Measurements from ENCODE around the gene AP2A2.
A peak's percentile ranks its signal among the peaks of the same experiment; 100 is the strongest.

Gene AP2A2

DNA sequence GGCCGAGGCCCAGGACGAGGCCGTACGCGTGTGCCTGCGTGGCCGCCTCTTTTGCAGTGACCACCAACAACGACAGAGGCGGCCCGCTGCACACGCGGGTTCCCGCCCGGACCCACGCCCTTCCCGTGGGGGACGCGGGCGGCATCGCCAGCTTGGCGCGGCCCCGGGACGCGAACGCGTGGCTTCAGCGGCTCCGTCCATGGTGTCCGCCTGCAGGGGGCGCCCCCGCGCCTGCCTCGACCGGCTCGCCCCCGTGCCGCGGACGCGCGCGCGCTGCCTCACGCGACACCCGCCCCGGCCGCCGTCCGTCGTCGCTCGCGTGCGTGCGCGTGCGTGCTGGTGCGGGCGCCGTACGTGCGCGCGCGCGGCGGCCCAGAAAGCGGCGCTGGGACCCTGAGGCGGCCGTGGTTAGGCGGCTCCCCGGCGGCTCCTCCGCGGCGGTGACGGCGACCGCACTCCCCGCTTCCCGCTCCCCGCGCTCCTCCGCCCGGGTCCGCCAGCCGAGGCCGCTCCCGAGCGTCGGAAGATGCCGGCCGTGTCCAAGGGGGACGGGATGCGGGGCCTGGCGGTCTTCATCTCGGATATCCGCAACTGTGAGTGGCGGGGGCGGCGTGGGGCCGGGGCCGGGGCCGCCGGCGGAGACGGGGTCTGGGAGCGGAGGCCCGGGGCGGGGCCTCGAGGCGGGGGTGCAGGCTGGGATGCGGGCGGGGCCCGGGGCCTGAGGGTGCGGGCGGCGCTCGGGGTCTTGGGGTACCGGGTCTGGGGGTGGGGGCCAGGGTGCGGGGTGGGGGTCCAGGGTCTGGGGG lies at the start of gene AP2A2:
Gene AP2A2 (plus strand): TSS at position 375 of the 806 bp plus-strand sequence. CDS start 152 bp downstream, at position 527.
- DNase-seq (ENCODE audit: low read depth), result peak; percentile 87

DNA sequence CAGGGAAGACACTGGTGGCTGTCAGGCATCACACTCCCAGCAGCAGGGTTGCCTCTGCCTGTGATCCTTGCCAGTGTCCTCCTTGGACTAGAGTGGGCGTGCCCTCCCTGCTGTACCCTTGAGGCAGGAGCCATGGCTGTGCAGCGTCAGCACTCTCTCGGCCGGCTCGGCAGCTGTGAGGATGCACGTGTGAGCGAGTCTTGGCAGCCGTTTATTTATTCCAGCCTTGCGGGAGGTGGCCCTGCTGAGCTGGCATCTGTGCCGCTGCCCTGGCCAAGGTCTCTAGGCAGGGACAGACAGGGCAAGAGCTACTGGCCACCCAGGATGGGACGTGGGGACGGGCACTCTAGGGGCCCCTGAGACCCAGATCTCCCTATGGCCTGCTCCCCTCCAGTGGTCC lies 49.1 kb upstream of the AP2A2 start:
- DNase-seq (ENCODE audit: low read depth), result no peak

DNA sequence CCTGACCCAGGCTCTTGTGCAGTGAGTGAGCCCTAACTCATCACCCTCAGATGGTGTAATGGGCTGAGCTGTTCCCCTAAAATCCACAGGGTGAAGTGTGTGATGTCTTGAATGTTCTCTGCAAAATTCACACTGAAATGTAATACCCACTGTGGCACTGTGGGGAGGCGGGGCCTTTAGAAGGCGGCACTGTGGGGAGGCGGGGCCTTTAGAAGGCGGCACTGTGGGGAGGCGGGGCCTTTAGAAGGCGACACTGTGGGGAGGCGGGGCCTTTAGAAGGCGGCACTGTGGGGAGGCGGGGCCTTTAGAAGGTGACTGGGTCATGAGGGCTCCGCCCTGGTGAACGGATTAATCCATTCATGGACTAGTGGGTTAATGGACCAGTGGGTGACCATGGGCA lies 48.1 kb upstream of the AP2A2 start:
- DNase-seq (ENCODE audit: low read depth), result no peak

DNA sequence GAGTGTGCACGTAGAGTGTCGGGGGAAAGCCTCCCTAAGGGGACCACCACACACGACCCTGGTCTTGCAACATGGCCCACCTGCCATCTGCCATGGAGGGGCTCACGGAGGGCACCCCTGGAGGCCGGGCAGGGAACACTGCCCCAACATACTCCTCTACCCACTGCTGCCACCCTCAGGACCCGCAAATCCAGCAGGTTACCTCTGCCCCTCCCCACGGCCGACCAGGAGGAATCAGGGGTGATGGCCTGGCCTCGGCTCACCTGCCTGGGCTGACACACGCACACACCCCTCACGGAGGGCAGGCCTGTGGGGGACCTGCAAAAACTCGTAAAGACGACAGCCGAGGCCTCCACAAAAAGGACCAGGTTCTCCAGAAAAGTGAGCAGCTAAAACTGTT lies 45.2 kb upstream of the AP2A2 start:
- DNase-seq (ENCODE audit: low read depth), result no peak

DNA sequence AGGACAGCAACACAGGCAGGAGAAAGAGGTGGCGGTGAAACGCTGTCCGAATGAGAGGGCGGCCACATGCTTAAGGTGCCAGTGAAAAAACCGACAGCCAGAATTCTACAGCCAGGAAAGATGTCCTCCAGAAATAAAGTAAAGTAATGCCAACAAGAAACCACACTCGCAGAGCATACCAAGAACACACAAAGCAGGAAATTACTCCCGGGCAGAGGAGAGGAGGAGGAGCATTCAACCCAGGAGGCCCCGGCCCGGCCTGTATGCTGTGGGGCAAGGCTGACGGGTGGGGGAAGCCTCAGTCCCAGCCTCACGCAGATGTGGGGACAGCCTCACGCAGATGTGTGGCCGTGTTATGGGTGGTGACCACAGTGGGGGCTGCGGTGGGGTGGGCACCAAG lies 43.1 kb upstream of the AP2A2 start:
- DNase-seq (ENCODE audit: low read depth), result no peak

DNA sequence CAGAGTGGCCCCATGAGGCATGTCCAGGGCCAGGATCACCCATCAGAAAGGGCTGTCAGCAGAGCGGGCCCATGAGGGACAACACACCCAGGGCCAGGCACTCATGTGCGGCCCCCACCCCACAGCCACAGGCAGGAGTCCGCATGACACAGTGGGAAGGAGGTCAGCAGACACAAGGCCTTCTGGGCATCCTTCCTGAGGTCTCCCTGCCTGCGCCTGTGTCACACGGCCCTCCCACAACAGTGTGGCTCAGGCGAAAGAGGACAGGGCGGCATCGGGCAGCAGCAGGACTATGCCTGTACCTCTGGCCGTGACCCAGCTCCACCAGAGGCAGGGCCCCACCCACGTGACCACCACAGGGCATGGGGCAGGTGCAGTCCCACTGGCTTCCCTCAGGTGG lies 42.1 kb upstream of the AP2A2 start:
- DNase-seq (ENCODE audit: low read depth), result no peak

DNA sequence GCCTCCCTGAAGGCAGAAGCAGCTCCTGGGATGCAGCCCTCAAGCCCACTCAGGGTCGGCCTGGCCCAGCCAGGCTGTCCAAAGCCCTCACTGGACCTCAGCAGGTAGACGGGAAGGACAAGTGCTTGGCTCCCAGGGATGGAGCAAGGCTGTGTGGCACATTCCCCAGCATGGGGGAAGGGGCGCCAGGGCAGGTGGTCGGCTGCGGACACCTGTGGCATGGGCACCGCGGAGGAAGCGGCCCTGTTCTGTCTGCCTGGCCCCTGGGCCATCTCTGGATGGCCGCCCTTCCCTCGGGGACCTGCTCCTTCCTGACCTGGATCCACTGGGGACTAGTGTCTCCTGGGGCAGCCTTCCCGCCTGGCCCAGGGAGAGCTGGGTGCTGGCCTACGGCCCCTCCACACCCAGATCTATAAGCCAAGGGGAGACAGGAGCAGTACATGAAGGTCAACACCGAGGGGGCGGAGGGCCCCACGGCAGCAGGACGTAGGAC lies 41.0 kb upstream of the AP2A2 start:
- no peak for DNase-seq (ENCODE audit: low read depth)

DNA sequence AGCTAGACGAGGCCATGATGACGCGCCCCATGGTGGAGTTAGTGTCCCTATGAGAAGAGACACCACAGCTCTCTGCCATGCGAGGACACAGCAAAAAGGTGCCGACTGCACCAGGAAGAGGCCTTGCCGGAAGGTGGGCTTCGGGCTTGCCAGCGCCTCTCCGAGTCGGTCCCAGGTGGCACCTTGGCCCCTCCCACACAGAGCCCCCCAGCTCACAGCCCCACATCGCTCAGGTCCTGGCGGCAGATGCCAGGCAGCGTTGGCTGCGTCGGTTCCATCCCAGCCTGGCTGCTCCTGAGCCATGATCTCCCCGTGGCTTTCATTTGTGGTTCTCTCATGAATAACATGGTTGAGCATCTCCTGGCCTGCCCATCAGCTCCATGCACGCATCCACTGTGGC lies 39.1 kb upstream of the AP2A2 start:
- DNase-seq (ENCODE audit: low read depth), result no peak

DNA sequence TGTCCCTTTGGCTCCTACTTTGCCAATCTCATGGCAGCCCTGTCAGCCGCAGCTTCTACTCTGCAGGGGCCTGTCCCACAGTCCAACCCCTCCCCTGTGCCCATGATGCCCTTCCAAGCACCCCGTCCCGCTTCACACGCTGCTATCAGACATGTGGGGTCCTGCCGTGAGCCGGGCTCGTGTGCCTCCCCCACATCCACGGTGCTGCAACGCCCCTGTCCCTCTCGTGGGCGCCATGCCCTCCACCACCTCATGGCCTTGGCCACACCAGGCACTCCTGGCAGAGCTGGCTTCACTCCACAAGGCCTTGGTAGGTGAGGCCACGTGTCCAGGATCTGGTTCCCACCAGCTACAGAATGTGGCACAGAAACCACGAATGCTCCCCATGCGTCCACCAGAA lies 38.1 kb upstream of the AP2A2 start:
- DNase-seq (ENCODE audit: low read depth), result no peak

DNA sequence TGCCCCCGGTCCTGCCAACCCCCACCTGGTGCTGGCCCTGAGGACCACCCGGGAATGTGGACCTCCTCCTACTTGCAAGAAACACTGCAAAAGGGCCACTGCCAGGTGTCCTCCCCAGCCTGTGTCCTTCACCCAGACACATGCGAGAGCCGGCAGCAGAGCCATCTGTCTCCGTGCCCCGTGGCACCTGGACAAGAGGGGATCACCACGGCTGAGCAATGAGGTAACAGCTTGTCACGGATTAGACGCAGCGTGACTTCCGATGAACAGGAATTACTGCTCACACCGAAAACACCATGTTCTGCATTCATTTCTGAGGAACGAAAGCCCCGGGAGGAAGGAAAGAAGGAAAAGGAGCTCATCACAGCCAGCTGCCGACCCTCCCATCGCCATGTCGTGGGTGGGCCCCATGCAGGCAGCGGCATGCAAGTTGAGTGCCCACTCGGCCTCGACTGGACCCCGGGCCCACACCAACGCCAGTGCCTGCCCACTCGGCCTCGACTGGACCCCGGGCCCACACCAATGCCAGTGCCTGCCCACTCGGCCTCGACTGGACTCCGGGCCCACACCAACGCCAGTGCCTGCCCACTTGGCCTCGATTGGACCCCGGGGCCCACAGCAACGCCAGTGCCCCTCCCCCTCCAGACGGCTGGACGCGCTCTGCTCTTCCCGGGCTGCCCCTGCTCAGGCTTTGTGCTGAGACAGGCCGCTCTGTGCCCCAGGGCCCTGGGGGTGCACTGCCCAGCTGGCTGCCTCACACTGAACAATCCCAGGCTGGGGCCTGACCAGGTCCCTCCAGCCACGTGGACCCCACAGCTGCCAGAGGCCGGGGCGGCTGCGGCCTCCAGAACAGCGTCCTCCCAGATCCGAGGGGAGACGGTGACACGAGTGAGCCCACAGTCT lies 37.1 kb upstream of the AP2A2 start:
- no peak for DNase-seq (ENCODE audit: low read depth)

DNA sequence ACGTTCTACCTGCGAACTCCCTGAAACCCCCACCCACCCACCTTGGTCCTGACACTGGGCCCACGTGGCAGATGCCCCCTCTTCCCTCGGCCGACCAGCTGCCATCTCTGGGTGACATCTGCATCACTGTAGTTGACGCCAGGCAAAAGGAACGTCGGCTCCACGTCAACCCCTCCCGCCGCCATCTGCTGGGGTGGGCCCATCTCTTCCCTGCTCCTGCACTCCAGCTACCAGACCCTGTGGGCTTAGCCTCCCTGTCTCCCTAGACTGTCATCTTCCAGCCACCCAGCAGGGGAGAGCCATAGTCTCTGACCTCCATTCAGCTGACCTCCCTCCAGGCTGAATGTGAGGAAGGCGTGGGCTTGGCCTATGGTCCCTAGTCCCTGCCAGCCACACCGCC lies 36.4 kb upstream of the AP2A2 start:
- DNase-seq (ENCODE audit: low read depth), result no peak

DNA sequence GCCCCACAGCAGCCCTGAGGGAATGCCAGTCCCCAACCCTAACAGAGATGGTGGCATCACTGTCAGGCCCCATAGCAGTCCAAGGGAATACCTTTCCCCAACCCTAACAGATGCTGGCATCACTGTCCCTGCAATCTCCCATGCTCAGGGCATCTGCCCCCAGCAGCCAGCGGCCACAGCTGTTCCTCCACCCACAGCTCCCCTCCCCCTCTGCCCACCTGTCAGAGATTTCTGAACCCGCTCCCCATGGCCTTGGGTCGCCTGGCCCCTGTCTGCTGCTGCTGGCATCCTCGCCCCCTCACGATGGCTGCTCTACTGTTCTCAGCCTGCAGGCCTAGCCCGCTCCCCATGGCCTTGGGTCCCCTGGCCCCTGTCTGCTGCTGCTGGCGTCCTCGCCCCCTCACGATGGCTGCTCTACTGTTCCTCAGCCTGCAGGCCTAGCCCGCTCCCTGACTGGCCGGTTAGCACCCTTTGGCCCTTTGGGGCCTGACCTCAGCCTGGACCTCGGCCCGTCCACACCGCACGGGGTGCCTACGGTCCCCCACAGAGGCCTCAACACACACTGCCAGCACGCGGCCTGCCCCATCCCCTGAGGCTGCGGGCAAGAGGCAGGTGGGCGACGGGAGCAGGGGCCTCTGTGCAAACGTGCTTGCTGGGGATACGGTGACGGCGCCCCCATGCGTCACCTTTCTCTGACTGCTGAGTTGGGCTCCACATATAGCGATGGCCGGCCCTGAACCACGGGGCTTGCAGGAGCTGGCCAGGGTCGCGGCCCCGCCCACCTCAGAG lies 35.8 kb upstream of the AP2A2 start:
- DNase-seq (ENCODE audit: low read depth), result no peak

DNA sequence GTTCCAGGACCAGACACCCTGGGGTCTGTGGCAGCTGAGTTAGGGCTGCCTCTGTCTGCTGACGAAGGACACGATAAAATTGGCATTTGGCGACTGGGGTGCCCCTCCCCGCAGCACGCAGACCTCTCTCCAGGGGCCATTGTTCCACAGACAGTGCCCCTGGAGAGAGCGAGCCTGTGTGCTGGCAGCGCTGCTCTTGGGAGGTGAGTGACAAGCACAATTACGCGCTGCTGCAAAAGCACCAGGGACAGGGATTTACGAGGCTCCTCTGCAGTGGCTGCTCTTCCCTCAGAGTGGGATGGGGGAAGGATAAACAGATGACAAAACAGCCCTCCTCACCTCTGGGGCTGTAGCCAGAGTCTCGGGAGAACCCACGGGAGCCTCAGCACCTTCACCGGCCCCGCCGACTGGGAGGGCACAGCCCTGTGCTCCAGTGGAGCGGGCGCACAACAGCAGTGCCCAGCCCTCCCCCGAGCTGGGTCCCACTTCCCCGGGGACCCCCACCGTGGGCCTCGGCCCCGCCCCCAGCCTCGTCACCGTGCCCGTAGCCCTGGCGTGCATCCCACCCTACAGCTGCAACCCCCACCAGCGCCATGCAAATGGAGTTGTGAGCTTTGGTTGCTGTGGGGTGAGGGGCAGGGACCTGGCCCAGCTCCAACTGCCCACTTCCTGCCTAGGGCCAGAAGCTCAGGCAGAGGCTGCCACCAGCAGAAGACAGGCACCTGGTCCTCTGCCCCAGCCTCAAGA lies 34.7 kb upstream of the AP2A2 start:
- no peak for DNase-seq (ENCODE audit: low read depth)

DNA sequence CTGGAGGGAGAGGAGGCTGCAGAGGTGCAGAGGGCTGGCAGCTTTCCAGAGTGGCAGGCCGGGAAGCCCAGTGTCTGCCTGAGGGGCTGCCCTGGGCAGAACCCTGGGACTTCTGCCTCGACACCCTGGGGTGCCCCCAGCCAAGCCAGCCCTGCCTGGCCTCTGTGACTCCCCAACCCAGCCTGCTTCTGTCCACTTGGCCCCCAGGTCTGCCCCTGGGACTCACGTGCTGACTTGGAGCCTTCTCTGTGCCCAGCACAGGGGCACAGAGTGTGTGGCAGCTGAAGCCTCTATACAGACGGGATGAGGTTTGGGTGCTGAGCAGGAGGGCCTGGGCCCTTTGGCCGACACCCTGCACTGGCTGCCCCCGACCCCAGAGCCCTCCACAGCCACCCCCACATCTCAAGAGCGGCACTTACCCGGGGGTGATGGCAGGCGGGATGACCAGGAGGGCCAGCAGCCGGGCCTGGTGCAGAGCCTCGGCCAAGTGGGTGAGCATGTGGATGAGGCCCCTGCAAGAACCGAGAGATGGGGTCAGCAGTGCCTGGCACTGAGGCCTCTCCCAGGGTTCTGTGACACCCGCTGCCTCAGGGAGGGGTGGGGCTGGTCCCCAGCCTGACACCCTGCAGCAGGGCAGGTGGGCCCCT lies 32.5 kb upstream of the AP2A2 start:
- DNase-seq (ENCODE audit: low read depth), result no peak

DNA sequence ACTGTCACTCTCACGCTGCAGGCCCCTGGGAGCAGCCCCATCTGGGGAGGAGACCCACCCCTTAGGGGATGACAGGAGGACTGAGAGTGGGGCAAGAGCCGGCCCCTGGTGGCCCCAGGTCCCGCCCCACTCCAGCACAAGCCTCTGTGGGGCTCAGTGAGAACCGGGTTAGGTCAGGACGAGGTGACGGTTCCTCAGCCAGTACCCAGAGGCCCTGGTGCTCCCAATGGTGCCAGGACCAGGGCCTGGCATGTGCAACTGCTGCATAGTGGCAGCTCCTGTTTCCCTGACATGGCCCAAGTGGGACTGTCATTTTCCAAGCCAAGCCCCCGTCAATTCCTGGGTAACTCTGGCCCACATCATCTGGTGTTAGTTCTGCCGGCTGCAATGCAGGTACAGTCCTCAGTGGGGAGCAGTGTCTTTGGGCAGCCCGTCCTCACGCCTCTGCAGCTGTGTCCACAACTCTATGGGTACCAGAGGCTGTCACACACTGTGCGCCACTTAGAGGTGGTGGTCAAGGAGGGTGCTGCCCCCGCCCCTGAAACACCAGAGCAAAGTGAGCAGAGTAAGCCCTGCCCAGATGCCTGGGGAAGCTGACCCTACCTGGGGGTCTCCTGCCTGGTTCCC lies 31.0 kb upstream of the AP2A2 start:
- DNase-seq (ENCODE audit: low read depth), result no peak

DNA sequence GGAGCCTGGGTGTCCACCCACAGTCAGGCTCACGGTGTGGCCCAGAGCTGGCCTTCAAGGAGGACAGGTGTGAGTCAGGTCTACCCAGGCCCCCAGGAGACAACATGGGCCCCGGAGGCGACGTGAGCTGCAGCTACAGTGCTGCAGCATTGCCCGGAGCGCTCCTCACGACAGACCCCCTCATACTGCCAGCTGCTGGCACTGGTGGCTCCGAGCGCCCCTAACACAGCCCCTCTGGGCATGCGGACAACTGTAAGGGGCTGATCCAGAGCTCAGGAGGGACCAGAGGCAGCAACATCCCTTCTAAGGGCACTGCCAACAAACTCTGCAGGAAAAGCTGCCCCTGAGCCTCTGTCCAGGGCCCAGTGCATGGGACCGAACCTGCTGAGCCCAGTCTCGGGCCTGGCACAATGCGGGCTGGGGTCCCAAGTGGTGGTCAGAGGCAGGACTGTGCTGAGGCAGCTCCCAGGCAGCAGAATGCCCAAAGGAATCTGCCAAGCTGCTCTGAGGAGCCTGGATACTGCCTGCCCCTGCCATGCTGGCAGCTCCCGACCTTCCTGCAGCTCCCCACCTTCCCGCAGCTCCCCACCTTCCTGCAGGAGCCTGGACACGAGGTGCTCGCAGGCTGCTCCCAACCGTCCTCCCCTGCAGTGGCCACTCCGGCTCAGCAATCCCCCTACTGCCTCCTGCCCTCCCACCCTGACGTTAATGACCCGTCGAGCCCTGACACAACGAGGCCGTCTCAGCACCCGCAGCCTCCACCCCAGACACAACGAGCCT lies 30.1 kb upstream of the AP2A2 start:
- DNase-seq (ENCODE audit: low read depth), result no peak

DNA sequence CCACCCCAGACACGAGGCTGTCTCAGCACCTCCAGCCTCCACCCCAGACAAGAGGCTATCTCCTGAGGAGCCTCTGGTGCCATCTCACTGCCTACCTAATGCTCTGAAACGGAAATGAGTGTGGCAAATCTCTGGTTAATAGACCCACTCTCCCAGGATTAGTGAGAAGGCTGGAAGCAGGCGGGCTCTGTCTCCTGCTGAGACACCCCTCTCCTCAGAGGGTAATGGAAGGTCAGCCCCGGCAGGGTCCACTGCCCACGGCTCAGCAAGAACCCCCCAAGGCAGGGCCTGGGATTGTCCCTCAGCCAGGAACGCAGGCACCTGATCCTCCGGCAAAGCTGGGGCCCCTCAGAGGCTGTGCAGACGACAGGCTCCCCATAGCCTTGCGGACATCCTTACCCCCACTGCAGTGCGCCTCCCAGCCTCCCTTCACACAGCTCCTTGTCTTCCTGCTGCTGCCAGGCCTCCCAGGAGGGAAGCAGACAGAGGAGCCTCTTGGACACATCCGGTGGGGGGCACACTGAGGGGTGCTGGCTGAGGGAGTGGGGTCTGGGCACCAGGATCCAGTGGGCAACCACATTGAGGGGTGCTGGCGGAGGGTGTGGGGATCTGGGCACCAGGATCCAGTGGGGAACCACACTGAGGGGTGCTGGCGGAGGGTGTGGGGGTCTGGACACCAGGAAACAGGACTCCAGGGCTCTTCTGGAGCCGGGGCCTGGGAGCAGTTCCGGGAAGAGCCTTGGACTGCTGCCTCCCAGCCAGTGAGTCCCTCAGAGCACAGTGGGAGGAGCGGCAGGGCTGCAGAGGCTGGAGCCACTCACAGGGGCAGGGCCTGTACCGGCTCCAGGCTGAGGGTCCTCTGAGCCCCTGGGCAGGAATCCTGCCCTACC lies 28.2 kb upstream of the AP2A2 start:
- no peak for DNase-seq (ENCODE audit: low read depth)

DNA sequence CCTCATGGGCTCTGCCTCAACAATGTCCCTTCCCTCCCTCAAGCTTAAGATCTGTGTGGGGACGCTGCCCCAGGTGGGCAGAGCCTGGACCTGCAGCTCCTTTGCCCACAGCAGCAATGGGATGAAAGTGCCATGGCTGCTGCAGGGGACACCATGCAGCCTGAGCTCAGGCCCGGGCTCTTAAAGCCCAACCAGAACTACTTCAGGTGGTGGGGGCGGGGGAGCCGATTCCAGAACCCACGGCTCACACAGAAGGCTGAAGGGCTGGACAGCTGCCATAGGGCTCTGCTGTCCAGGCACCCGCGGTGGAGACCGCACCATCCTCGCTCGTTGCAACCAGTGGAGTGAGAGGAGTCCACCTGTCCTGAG lies 27.5 kb upstream of the AP2A2 start:
- DNase-seq (ENCODE audit: low read depth), result no peak
